IMR-90 (cell line): ENCODE results near the gene S100A5.

Source experiments
- BHLHE40 ChIP-seq: fragments of 150-350 bp; IDR thresholded peaks from 2 replicates; pipeline ENCODE4 v1.6.1; 2016; ENCODE audit warnings: mild to moderate bottlenecking, low read depth, low read length
- POLR2A ChIP-seq: IDR thresholded peaks from 2 replicates; pipeline ENCODE4 v1.6.1; 2012; ENCODE audit warnings: mild to moderate bottlenecking, low read depth, low read length
- TF ChIP-seq, protein P1 (sequence below): conservative IDR thresholded peaks from 2 replicates; pipeline ENCODE4 v1.5.1; 2012; ENCODE audit warnings: mild to moderate bottlenecking, low read depth, low read length, improper control_type of control experiment

DNA sequence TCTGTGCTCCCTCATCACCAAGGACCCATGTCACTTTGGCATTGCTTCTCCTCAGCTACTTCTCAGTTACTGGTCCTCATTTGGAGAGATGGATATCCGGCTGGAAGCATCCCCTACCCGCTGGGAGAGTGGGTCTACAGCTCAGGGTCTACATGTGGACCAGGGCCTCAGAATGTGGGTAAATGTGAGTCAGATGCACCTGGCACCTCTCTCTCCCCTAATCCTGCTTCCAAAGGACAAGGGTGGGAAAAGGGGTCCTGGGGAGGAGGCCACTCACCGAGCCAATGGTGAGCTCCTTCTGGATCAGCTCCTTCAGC, 5.9 kb downstream of the S100A5 start:
- TF ChIP-seq POLR2A (no peak), BHLHE40 (no peak)
- TF ChIP-seq, protein P1, sequence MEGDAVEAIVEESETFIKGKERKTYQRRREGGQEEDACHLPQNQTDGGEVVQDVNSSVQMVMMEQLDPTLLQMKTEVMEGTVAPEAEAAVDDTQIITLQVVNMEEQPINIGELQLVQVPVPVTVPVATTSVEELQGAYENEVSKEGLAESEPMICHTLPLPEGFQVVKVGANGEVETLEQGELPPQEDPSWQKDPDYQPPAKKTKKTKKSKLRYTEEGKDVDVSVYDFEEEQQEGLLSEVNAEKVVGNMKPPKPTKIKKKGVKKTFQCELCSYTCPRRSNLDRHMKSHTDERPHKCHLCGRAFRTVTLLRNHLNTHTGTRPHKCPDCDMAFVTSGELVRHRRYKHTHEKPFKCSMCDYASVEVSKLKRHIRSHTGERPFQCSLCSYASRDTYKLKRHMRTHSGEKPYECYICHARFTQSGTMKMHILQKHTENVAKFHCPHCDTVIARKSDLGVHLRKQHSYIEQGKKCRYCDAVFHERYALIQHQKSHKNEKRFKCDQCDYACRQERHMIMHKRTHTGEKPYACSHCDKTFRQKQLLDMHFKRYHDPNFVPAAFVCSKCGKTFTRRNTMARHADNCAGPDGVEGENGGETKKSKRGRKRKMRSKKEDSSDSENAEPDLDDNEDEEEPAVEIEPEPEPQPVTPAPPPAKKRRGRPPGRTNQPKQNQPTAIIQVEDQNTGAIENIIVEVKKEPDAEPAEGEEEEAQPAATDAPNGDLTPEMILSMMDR: no peak
